Activated CD4-positive, alpha-beta T cell treated with anti-CD3 and anti-CD28 coated beads, Interleukin-2, amount 50 U/mL, for 4 hours (primary cell): ENCODE data around the gene SLX9.
"Not testable (repeated sequence)": the region's sequence is repeated elsewhere in the genome, so short reads cannot be mapped to it uniquely, and the experiment has no call there.

Experiments used
- DNase-seq, 2 experiments: peaks; one replicate each; pipeline ENCODE4 v3.0.0-alpha.2; 2020

SLX9 gene

DNA sequence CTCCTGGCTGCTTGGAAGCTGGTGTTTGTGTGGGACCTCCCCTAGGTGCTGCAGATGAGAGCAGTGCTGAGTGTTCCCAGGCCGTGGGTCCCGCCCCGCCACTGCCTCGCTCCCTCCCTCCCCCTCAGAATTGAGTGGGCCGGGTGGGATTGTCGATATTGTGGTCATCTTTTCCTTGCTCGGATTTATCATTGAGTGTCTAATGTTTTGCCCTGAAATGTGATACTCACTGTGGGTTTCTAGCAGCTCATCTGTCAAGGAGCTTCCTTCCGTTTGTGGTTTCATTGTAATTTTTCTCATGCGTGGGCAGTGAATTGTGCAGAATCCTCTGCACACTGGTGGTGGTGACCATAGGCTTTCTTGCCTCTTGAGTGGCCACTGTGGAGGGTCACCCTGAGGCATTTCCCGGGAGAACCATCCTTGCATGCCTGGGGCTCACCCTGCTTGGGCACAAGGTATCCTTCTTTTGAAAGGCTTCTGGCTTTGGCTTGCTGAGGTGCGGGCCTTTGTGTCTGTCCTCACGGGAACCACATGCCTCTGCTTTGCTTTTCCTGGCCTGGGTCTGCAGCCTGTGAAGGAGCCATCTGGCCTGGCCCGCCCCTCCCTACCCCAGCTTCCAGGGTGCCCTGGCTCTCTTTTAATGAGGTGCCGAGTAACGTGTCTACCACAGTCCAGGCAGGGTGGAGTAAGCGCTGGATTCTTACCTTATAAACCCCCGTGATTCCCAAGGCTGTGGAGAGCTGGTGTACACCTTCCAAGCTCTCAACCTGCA is 25.6 kb downstream of the SLX9 start:
- DNase-seq: peak; percentile 16 to 32

- no peak for DNase-seq
Observed at GRCh38 chr21:44966135-44967081, 26.6 kb downstream of the SLX9 start.

- DNase-seq: no peak
Observed at GRCh38 chr21:44967082-44968047, 27.5 kb downstream of the SLX9 start.

DNA sequence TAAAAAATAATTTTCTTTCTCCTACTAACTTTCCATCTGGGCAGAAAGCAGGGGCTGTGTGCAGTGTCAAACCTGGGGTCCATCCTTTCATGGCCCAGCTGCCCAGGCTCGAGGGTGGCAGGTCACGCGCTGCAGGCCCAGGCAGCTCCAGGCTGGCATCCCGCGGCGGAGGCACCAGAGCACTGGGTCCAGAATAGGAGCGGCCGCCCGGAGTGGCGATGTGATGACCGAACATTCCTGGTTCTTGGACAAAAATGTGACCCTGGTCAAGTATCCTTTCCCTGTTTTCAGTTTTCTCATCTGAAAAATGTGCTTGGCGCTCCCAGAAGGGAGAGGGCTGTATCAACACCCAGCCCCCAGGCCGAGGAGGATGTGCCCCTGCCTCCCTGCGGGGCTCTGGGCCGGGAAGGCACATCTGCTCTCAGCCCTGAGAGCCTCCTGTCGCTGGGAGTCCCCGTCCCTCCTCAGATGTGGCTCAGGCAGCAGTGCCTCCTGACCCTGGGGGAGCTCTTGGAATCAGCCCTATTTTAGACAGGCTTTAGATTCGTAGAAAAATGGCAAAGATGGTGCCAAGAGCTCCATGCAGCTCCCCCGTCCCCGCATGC is 29.3 kb downstream of the SLX9 start:
- no peak for DNase-seq

DNA sequence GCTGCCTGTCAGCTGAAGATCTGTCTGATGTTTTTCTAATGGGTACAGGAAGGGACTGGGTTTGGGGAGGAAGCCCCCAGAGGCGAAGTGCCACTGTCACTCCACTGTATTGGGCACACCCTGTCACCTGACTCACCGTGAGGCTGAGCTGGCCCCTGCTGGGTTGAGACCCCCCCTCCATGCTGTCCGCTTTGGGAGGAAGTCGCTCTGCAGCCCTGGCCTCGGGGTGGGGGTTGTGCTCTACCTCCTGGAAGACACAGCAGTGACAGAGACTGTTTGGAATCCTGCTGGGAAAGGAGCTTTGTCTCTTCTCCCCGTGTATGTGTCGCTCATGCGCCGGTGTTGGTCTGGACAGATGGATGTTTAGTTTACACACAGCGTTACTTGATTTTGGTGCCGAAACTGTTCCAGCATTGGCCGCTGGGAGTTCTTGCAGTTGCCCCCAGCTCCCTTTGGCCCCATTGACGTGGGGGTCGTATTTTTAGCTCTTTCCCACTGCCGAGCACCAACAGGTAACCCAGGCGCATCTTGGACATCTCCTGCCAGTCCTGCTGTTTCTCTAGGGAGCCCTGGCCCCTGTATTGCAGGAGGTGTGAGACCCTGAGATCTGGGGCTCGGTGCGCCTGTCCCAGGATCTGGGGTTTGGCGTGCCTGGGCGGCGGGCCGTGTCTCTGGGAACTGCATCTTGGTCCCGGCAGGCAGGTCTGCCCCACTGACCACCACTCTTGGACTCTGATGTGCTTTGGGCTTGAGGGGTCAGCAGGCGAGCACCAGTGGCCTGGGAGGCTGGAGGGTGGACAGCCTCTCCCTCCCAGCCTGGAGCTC is 30.3 kb downstream of the SLX9 start:
- DNase-seq: no peak

- no peak for DNase-seq
Observed at GRCh38 chr21:44970766-44971671, 31.2 kb downstream of the SLX9 start.

GRCh38 chr21:44971672-44971995 is 31.8 kb downstream of the SLX9 start:
- DNase-seq: no peak

GRCh38 chr21:44972301-44972814 is 32.5 kb downstream of the SLX9 start:
- no peak for DNase-seq

DNA sequence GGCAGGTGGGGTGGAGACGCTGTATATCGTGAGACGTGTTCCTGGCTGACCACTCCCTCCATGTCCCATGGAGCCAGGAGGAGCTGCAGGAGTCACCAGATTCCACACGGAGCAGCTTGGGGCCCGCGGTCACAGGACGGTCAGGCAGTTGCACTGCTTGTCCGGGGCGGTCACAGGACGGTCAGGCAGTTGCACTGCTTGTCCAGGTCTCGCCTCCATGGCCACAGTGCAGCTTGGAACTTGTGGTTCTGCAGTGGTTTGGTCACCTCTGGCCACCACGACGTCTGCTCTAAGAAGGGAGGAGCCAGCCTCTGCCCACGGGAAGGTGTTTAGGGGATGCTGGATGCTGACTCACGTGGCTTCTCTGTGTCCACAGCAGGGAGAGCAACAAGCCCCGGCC is 33.0 kb downstream of the SLX9 start:
- no peak for DNase-seq

- no peak for DNase-seq
Observed at GRCh38 chr21:44973598-44973997, 33.8 kb downstream of the SLX9 start.

DNA sequence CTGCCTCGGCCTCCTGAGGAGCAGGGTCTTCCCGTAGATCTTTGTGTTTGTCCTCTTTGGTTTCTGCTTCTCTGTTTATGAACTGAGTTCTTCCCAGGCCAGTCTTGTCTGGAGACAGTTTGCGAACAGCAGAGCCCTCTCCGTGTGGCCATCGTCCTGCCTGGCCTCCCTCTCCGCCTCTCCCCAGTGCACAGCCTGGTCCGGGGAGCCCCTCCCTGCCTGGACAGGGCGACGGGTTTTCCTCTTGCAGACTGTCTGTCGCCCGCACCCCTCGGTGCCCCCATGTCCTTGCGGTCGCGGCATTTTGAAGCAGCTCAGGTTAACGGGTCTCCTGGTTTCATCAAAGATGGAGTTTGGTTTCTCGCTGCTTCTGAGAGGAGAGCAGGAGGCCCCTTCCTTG is 34.8 kb downstream of the SLX9 start:
- DNase-seq: no peak

DNA sequence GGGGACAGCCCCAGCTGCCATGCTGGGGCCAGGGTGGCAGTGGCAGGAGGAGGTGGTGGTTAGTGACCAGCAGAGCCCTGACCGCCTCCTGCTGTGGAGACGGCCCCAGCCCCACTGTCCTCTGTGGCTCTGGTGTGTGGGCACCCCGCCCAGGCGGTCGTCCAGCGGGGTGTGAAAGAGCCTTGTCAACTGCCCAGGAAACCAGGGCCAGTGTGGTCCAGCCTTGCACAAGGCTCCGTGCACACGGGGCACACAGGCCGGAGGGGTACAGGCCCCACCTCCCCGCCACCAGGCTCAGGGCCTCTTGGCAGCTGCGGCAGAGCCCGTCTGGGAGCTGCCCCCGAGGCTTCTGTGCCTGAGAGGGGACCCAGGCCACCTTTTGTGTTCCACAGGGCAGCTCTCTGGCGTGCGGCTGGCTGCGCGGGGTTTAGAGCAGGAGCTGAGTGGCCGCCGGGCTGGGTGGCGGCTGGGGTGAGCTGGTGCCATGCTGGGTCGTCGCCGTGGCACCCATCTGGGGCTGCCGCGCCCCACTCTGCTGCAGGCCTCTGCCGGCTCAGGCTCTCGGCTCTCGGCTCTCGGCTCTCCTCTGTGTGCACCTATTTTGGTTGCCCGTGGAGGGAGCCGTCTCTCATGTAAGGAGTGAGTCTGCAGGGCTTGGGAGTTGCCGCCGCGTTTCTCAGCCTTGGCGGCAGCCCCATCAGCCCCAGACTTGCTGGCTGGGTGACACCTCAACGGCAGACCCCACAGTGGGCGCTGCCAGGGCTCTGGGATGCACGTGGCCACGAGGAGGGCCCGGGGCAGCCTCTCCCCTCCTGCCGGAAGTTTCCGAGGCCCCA is 36.1 kb downstream of the SLX9 start:
- DNase-seq: no peak

DNA sequence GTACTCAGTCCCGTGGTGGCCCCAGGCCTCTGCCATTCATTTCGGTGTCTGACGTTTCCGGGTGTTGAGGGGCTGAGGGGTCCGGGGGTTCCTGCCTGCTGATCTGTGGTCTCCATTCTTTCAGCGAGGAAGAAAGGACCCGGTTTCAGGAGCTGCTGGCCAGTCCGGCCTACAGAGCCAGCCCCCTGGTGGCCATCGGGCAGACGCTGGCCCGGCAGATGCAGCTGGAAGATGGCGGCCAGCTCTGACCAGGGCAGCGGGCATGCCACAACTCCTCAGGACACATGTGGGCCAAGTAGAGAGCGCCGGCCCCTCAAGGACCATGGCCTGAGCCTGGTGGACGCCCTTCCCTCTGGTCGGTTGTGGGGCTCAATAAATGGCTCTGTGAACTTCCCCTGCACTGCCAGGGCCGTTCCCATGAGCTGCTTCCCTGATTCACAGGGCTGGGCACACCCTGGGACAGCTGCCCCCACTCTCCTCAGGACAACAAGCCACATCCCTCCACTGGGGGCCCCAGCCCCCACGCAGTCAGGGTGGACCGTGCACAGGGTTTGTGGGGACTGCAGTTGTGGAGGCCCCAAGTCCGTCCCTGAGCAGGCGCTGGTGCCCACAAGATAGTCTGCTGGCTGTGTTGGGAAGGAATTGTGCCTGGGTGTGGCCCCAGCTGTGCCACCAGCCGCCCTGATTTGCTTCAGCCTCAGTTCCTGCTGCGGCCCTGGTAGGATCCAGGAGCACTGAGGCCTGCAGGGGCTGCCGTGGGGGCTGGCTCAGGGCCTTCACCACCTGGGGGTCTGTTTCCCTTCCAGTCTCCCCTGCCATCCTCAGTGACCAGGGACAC is 36.9 kb downstream of the SLX9 start:
- not testable (repeated sequence) for DNase-seq

DNA sequence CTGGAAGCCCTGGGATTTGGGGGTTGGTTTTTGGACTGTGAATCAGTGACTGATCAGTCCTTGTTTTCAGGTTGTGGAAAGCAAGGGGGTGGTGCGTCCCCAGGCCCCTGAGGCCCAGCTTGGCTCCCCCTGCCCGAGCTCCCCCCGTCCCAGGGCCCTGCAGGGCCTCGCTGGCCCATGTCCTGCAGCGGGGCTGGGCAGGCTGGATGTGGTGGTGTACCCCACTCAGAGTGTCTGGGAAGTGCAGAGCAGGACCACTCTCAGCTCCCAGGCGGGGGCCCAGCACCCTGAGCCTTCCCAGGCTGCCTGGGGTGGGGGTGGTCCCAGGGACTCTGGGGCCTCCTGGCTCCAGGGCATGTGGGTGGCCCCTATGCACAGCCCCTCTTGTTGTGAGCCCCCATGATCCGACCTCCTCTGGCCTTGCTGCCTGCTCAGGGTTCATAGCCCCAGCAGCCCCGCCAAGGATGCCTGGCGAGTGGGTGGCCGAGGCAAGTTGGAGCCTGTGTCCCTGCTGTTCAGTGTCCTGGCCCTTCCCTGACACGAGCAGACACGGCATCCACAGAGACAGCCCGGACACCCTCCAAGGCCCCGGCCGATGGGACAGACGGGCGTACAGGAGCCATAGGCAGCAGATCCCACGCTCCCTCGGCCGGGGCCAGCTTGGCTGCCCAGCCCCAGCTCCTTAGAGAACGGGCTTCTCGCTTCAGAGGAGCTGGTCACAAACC is 37.9 kb downstream of the SLX9 start:
- no peak for DNase-seq

DNA sequence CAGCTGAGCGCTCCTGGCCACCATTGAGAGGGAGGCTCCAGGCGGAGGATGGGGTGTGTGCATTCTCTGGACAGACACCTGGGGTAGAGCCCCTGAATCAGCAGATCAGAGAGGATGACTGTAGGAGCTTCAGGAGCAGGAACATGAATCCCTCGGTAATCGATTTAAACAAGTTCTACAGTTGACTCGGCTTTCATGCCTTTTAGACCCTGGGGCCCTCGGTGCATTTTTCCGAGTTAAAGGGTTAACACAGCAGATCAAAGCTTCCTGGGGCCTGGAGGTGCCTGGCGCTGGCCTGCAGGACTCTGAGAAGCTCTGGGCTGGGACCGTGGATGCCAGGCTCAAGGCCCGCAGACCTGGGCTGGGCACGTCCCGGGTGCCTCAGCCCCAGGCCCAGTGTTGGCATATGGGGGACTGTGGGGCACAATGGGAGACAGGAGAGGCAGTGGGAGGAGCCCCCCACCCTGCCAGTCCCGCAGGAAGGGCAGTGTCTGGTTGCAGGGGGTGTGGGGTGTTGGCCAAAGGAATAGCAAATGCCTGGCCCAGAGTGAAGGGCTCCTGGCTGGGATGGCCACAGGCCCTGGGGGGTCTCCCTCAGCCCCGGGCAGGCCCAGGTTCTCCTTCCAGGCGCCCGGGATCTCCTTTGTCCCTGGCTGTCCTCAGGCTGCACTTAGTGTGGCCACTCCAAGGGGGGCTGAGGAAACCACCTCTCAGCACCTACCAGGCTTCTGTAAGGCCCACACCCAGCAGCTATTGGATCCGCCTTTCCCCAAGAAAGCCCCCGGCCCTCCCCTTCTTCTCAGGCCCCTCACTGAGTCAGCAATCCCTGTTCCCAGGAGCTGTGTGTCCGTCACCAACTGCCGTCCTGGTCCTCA is 40.1 kb downstream of the SLX9 start:
- DNase-seq: no peak
